GM10266 (cell line): ENCODE results near the gene UMODL1.

Source experiments
- DNase-seq: peaks from one replicate; pipeline ENCODE4 v3.0.0; 2012; ENCODE audit errors: extremely low spot score
- TF ChIP-seq, protein P1 (sequence below): IDR thresholded peaks from 2 replicates; pipeline ENCODE4 v1.5.1; 2012; ENCODE audit warnings: mild to moderate bottlenecking, low read depth; ENCODE audit not compliant: control insufficient read depth, insufficient read depth; ENCODE audit errors: missing control alignments

Gene UMODL1

DNA sequence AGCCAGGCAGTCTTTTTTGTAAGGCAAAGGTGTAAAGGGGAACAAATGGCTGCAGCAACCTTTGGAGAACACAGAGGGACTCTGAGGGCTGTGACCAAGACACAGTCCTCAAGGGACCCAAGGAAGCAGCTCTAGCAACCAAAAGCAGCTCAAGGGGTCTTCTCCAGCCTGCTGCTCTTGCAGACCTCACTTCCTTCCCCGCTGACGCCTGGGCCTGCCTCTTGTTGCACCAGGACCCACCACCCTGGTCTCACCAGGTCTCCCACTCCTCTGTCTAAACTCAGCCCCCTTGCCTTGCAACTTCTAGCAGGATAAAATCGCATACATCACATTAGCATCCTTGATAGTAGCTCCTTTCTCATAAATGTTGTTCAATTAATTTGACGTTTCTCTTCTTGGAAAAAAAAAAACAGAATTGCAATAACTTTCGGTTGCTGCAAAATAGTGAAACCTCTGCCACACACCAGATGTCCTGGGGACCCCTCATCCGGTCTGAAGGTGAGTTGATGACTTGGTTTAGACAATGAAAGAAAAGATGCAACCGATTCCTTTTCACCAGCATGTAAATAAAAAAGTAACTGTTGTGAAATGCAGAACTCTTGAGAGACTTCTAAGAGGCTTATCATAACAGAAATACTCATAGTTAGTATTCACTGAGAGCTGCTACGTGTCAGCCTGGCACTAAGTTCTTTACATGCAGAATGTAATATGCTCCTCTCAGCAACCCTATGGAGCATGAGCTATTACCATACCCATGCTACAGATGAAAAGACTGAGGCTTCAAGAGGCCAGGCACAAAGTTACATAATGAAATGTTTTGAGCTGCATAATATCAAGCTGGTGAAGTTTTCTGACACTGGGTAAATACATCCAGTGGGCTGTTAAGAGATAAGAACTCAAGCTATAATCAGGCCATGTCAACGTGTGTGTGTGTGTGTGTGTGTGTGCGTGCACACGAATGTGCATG lies 58.5 kb downstream of the UMODL1 start:
- DNase-seq, result no peak
- TF ChIP-seq, protein P1, sequence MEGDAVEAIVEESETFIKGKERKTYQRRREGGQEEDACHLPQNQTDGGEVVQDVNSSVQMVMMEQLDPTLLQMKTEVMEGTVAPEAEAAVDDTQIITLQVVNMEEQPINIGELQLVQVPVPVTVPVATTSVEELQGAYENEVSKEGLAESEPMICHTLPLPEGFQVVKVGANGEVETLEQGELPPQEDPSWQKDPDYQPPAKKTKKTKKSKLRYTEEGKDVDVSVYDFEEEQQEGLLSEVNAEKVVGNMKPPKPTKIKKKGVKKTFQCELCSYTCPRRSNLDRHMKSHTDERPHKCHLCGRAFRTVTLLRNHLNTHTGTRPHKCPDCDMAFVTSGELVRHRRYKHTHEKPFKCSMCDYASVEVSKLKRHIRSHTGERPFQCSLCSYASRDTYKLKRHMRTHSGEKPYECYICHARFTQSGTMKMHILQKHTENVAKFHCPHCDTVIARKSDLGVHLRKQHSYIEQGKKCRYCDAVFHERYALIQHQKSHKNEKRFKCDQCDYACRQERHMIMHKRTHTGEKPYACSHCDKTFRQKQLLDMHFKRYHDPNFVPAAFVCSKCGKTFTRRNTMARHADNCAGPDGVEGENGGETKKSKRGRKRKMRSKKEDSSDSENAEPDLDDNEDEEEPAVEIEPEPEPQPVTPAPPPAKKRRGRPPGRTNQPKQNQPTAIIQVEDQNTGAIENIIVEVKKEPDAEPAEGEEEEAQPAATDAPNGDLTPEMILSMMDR, result no peak

- TF ChIP-seq, protein P1, result no peak
- DNase-seq, result no peak
Measured at GRCh38 chr21:42130441-42130840, 59.3 kb downstream of the UMODL1 start.

DNA sequence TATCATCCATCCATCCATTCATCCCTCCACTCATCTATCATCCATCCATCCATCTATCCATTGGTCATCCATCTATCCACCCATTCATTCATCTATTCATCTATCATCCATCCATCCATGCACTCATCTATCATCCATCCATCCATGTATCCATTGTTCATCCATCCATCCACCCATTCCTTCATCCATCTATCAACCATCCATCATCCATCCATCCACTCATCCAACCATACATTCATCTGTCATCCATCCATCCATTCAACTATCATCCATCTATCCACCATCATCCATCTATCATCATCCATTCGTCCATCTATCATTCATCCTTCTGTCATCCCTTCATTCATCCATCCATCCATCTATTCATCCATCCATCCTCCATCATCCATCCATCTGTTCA lies 61.1 kb downstream of the UMODL1 start:
- TF ChIP-seq, protein P1, result no peak
- DNase-seq, result no peak

DNA sequence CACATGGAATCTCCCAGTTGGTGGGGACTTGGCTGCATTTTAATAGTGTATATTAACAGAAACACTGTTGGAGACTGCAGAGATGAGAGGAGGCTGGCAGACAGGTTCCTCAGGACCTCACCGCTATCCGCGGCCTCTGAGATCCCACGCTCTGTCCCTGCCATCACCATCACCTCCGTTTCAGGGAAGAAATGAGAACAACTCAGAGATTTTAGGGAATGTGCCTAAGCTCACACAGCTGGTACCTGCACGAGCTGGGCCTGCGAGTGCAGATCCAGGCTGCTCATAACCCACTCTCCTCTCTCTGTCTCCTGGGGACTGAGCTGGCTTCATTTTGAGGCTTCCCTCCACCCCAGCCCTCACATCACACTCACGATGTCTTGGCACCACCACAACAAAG lies 62.0 kb downstream of the UMODL1 start:
- TF ChIP-seq, protein P1, result no peak
- DNase-seq, result no peak

- TF ChIP-seq, protein P1, result no peak
- no peak for DNase-seq
Measured at GRCh38 chr21:42135386-42136052, 64.4 kb downstream of the UMODL1 start.

GRCh38 chr21:42137191-42137904 lies 66.2 kb downstream of the UMODL1 start:
- DNase-seq, result no peak
- TF ChIP-seq, protein P1, result no peak
